CD14-positive monocyte (primary cell): Measurements from ENCODE around the gene MCCD1. TPM values are rescaled to one million over a fixed set of nuclear protein-coding genes. Genes with fewer than 3 reads are reported as not detected.
"Not testable (repeated sequence)": the region's sequence is repeated elsewhere in the genome, so short reads cannot be mapped to it uniquely, and the experiment has no call there.

Source experiments
- DNase-seq, 3 donors: peaks; one replicate each; pipeline ENCODE4 v3.0.0-alpha.2; 2011 to 2022
- H2AFZ ChIP-seq: 2 replicates; pipeline ENCODE4 v1.6.0; 2012; ENCODE audit warnings: mild to moderate bottlenecking, low read depth, low read length, inconsistent platforms; ENCODE audit not compliant: insufficient read depth, poor library complexity, severe bottlenecking
- H3K27ac ChIP-seq, 2 donors: 1 replicate in 1 of 2; 2 replicates in 1 of 2; pipeline ENCODE4 v1.5.1; 2012 to 2013; ENCODE audit warnings: low read length in 2 of 2, control low read depth in 1 of 2, inconsistent platforms in 1 of 2, low read depth in 1 of 2, mild to moderate bottlenecking in 1 of 2
- H3K27me3 ChIP-seq, 2 donors: one replicate each; pipeline versions ENCODE4 v1.6.0 to v1.6.1; 2011 to 2013; ENCODE audit warnings: low read length in 2 of 2; ENCODE audit not compliant: control insufficient read depth in 2 of 2, insufficient read depth in 2 of 2
- H3K36me3 ChIP-seq, 2 donors: replicated peaks in 1 of 2; 1 replicate in 1 of 2; 2 replicates in 1 of 2; pipeline versions ENCODE4 v1.5.1 to v1.6.1; 2012 to 2013; ENCODE audit warnings: low read length in 2 of 2, control low read depth in 1 of 2, inconsistent platforms in 1 of 2, mild to moderate bottlenecking in 1 of 2; ENCODE audit not compliant: insufficient read depth in 2 of 2, control insufficient read depth in 1 of 2
- H3K4me1 ChIP-seq, 2 donors: 1 replicate in 1 of 2; 2 replicates in 1 of 2; pipeline versions ENCODE4 v1.5.1 to v1.6.1; 2012 to 2013; ENCODE audit warnings: low read length in 2 of 2, control low read depth in 1 of 2, inconsistent platforms in 1 of 2, mild to moderate bottlenecking in 1 of 2, moderate library complexity in 1 of 2; ENCODE audit not compliant: insufficient read depth in 2 of 2, control insufficient read depth in 1 of 2
- H3K4me2 ChIP-seq: replicated peaks from 2 replicates; pipeline ENCODE3; 2012; ENCODE audit warnings: low read length, moderate library complexity, mild to moderate bottlenecking; ENCODE audit not compliant: poor library complexity, severe bottlenecking; ENCODE audit errors: extremely low read depth
- H3K4me3 ChIP-seq, 3 experiments: fragments of 200-600 bp in 1 of 3; sonication (generic) in 1 of 3; replicated peaks in 1 of 3; 1 replicate in 2 of 3; 2 replicates in 1 of 3; pipeline ENCODE4 v1.5.1; 2011 to 2013; ENCODE audit warnings: low read length in 3 of 3, mild to moderate bottlenecking in 3 of 3, control low read depth in 2 of 3, low read depth in 2 of 3, inconsistent platforms in 1 of 3, moderate library complexity in 1 of 3
- H3K79me2 ChIP-seq: 2 replicates; pipeline ENCODE4 v1.6.0; 2012; ENCODE audit warnings: mild to moderate bottlenecking, control low read depth, inconsistent platforms, low read length, moderate library complexity; ENCODE audit not compliant: insufficient read depth
- H3K9ac ChIP-seq: 2 replicates; pipeline ENCODE4 v1.6.0; 2017; ENCODE audit warnings: low read length, mild to moderate bottlenecking; ENCODE audit not compliant: insufficient read depth, poor library complexity, severe bottlenecking
- H3K9me3 ChIP-seq, 2 donors: replicated peaks in 1 of 2; 1 replicate in 1 of 2; 2 replicates in 1 of 2; pipeline versions ENCODE4 v1.5.1 to v1.6.1; 2012 to 2013; ENCODE audit warnings: low read length in 2 of 2, control low read depth in 1 of 2; ENCODE audit not compliant: control insufficient read depth in 1 of 2, insufficient read depth in 1 of 2
- H4K20me1 ChIP-seq: 2 replicates; pipeline ENCODE4 v1.6.0; 2012; ENCODE audit warnings: mild to moderate bottlenecking, low read length, control low read depth, moderate library complexity; ENCODE audit not compliant: insufficient read depth
- H3K27ac Mint-ChIP-seq, 7 donors: one replicate each; pipeline ENCODE4 v1.8.0; 2020; ENCODE audit warnings: mild to moderate bottlenecking in 7 of 7, mixed read lengths in 7 of 7, moderate library complexity in 6 of 7, inconsistent platforms in 2 of 7
- H3K27me3 Mint-ChIP-seq, 3 donors: one replicate each; pipeline ENCODE4 v1.8.0; 2021 to 2022; ENCODE audit warnings: low read depth in 3 of 3, mild to moderate bottlenecking in 3 of 3, mixed read lengths in 3 of 3, moderate library complexity in 3 of 3, inconsistent platforms in 1 of 3
- H3K36me3 Mint-ChIP-seq, 2 donors: one replicate each; pipeline ENCODE4 v1.8.0; 2020; ENCODE audit warnings: mixed read lengths in 2 of 2, inconsistent platforms in 1 of 2, mild to moderate bottlenecking in 1 of 2
- H3K4me1 Mint-ChIP-seq: one replicate; pipeline ENCODE4 v1.8.0; 2020; ENCODE audit warnings: mild to moderate bottlenecking, mixed read lengths
- H3K4me3 Mint-ChIP-seq, 2 donors: one replicate each; pipeline ENCODE4 v1.8.0; 2020; ENCODE audit warnings: mild to moderate bottlenecking in 2 of 2, mixed read lengths in 2 of 2, moderate library complexity in 1 of 2
- H3K9me3 Mint-ChIP-seq, 7 donors: one replicate each; pipeline ENCODE4 v1.8.0; 2020 to 2022; ENCODE audit warnings: mixed read lengths in 7 of 7, mild to moderate bottlenecking in 6 of 7, moderate library complexity in 6 of 7, inconsistent platforms in 2 of 7
- CTCF ChIP-seq: fragments of 200-600 bp; IDR thresholded peaks from one replicate; pipeline ENCODE4 v1.8.0; 2022; ENCODE audit warnings: antibody characterized with exemption, mild to moderate bottlenecking
- WGBS: methylation state at CpG from one replicate; pipeline ENCODE4 v1.1.5; 2013; ENCODE audit warnings: missing lambda C conversion rate; ENCODE audit not compliant: insufficient coverage; 5-methylcytosine and 5-hydroxymethylcytosine counted together
- intact Hi-C, 2 donors: fragments of 100-400 bp; cut with micrococcal nuclease; formaldehyde crosslinking; loops; one replicate each; pipeline versions ENCODE4 v1.15.0 to v1.15.1; 2023
- polyA plus RNA-seq, 3 donors: library from polyadenylated mRNA; depleted of rRNA in 1 of 3; unstranded in 2 of 3; stranded (reverse) in 1 of 3; fragments of 300-500 nt in 2 of 3; fragments of >200 nt in 1 of 3; fragmentation: Illumina TruSeq in 2 of 3; gene quantifications; 1 replicate in 2 of 3; 2 replicates in 1 of 3; pipeline ENCODE4 v1.2.3, GENCODE V29; 2012 to 2021

The MCCD1 gene
- polyA plus RNA-seq, 3 donors = not detected

GRCh38 chr6:31490115-31490873 lies 38.5 kb upstream of the MCCD1 start:
- no peak for TF ChIP-seq CTCF
- Mint-ChIP-seq H3K4me3 (no peak overlapping the region), H3K4me1 (peaks cover 25% of the 10 kb centered on the region), H3K27ac (peak overlapping the region in 1 of 7 donors; percentile 23), H3K9me3 (peaks cover 0 to 1% (median 0%) of the 10 kb centered on the region in 7 donors), H3K27me3 (no peaks in the 10 kb centered on the region), H3K36me3 (peaks cover 13 to 14% of the 10 kb centered on the region in 2 donors)
- Histone ChIP-seq H3K79me2 (peaks cover 61% of the 10 kb centered on the region), H3K9me3 (no peaks in the 10 kb centered on the region), H3K4me3 (no peak overlapping the region), H3K9ac (no peak overlapping the region), H3K27me3 (no peaks in the 10 kb centered on the region), H2AFZ (no peak overlapping the region), H3K27ac (no peak overlapping the region), H3K36me3 (peaks cover 5 to 11% of the 10 kb centered on the region in 2 donors), H3K4me2 (no peak overlapping the region), H4K20me1 (peaks cover 19% of the 10 kb centered on the region), H3K4me1 (peaks cover 19 to 27% of the 10 kb centered on the region in 2 donors)
- WGBS = 49% methylated on average over 6 of the region's 16 CpGs
- DNase-seq = no peak
- intact Hi-C loops = loop anchor here (5.0 to 10.0 kb wide), 2 partner anchors 55 to 107 kb away; partner anchors contain the start of genes ATP6V1G2 (in 1 of the 2), DDX39B (in 1 of the 2) and NFKBIL1 (in 1 of the 2)

- H3K27me3 ChIP-seq, H3K27me3 Mint-ChIP-seq, H3K9me3 Mint-ChIP-seq, H3K9ac ChIP-seq, DNase-seq, H3K9me3 ChIP-seq: not testable (repeated sequence)
- Histone ChIP-seq H3K4me1 (peaks cover 46 to 57% of the 10 kb centered on the region in 2 donors), H3K27ac (peak overlapping the region; percentile 82 to 83), H3K79me2 (peaks cover 92% of the 10 kb centered on the region), H4K20me1 (peaks cover 40% of the 10 kb centered on the region), H3K4me3 (peak overlapping the region; percentile 81 to 98 (median 87)), H3K4me2 (peak overlapping the region; percentile 97), H2AFZ (peak overlapping the region; percentile 87), H3K36me3 (peaks cover 2 to 11% of the 10 kb centered on the region in 2 donors)
- H3K27ac Mint-ChIP-seq = peak overlapping the region; percentile 87 to 96 (median 94)
- 0% methylated on average over 1 of the region's 2 CpGs for WGBS
- H3K36me3 Mint-ChIP-seq = peaks cover 7 to 13% of the 10 kb centered on the region in 2 donors
- intact Hi-C loops = loop anchor here (5.0 to 10.0 kb wide), 2 partner anchors 51 to 104 kb away; partner anchors contain the start of genes ATP6V1G2 (in 1 of the 2), DDX39B (in 1 of the 2) and NFKBIL1 (in 1 of the 2)
- H3K4me1 Mint-ChIP-seq = peaks cover 50% of the 10 kb centered on the region
- peak overlapping the region; percentile 94 to 95 for H3K4me3 Mint-ChIP-seq
Measured at GRCh38 chr6:31493550-31493874, 35.2 kb upstream of the MCCD1 start.
